Endothelial cell of umbilical vein (primary cell): ENCODE data around the gene ABCG2.

ENCODE experiments used
- FOS ChIP-seq: IDR thresholded peaks from 2 replicates; pipeline ENCODE4 v1.6.1; 2011; ENCODE audit warnings: mild to moderate bottlenecking, low read length, moderate library complexity, borderline replicate concordance; ENCODE audit not compliant: insufficient read depth
- MYC ChIP-seq: IDR thresholded peaks from one replicate; pipeline ENCODE4 v1.6.1; 2011; ENCODE audit warnings: mild to moderate bottlenecking, low read depth, low read length
- TF ChIP-seq, protein P1 (sequence below), 2 donors: IDR thresholded peaks; 1 replicate in 1 of 2; 2 replicates in 1 of 2; pipeline ENCODE4 v1.5.1; 2011; ENCODE audit warnings: low read length in 2 of 2, mild to moderate bottlenecking in 2 of 2, moderate library complexity in 2 of 2, control low read depth in 1 of 2, inconsistent platforms in 1 of 2, low read depth in 1 of 2; ENCODE audit not compliant: insufficient read depth in 1 of 2; ENCODE audit errors: extremely low read depth in 1 of 2

- TF ChIP-seq MYC (no peak), FOS (no peak)
- TF ChIP-seq, protein P1, sequence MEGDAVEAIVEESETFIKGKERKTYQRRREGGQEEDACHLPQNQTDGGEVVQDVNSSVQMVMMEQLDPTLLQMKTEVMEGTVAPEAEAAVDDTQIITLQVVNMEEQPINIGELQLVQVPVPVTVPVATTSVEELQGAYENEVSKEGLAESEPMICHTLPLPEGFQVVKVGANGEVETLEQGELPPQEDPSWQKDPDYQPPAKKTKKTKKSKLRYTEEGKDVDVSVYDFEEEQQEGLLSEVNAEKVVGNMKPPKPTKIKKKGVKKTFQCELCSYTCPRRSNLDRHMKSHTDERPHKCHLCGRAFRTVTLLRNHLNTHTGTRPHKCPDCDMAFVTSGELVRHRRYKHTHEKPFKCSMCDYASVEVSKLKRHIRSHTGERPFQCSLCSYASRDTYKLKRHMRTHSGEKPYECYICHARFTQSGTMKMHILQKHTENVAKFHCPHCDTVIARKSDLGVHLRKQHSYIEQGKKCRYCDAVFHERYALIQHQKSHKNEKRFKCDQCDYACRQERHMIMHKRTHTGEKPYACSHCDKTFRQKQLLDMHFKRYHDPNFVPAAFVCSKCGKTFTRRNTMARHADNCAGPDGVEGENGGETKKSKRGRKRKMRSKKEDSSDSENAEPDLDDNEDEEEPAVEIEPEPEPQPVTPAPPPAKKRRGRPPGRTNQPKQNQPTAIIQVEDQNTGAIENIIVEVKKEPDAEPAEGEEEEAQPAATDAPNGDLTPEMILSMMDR (IDR thresholded peaks at IDR 0.05; ENCODE audit: extremely low read depth in 1 of 2, insufficient read depth in 1 of 2, low read depth in 1 of 2, low read length in 2 of 2), result no peak
These were observed 50.9 kb downstream of the ABCG2 start for GRCh38 chr4:88107406-88108107.
